Measurements from ENCODE around the gene TSPEAR. TPM values are rescaled to one million over a fixed set of nuclear protein-coding genes. Genes with fewer than 3 reads are reported as not detected.

Gene TSPEAR
- polyA plus RNA-seq, 1 donor, result 0.13 TPM

- DNase-seq (ENCODE audit: low read depth), result no peak
These were observed 161.7 kb downstream of the TSPEAR start for GRCh38 chr21:44549525-44550211.

GRCh38 chr21:44548922-44549321 is 162.4 kb downstream of the TSPEAR start:
- no peak for DNase-seq (ENCODE audit: low read depth)

GRCh38 chr21:44548381-44548780 is 163.0 kb downstream of the TSPEAR start:
- DNase-seq (ENCODE audit: low read depth), result no peak

GRCh38 chr21:44547656-44548331 is 163.6 kb downstream of the TSPEAR start:
- no peak for DNase-seq (ENCODE audit: low read depth)

- no peak for DNase-seq (ENCODE audit: low read depth)
These were observed 166.8 kb downstream of the TSPEAR start for GRCh38 chr21:44544566-44544965.

GRCh38 chr21:44542716-44543115 is 168.7 kb downstream of the TSPEAR start:
- no peak for DNase-seq (ENCODE audit: low read depth)

- no peak for DNase-seq (ENCODE audit: low read depth)
These were observed 170.6 kb downstream of the TSPEAR start for GRCh38 chr21:44540741-44541288.

GRCh38 chr21:44539991-44540666 is 171.2 kb downstream of the TSPEAR start, which contains the start of gene KRTAP10-1:
Gene KRTAP10-1 (minus strand): TSS chr21:44540195. CDS start chr21:44540150, 45 bp downstream.
- no peak for DNase-seq (ENCODE audit: low read depth)

GRCh38 chr21:44539046-44539445 is 172.3 kb downstream of the TSPEAR start:
- no peak for DNase-seq (ENCODE audit: low read depth)

- DNase-seq (ENCODE audit: low read depth), result no peak
These were observed 173.2 kb downstream of the TSPEAR start for GRCh38 chr21:44537930-44538911.

- DNase-seq (ENCODE audit: low read depth), result no peak
These were observed 175.4 kb downstream of the TSPEAR start for GRCh38 chr21:44535963-44536362.

GRCh38 chr21:44534688-44535087 is 176.7 kb downstream of the TSPEAR start:
- no peak for DNase-seq (ENCODE audit: low read depth)

- DNase-seq (ENCODE audit: low read depth), result no peak
These were observed 177.3 kb downstream of the TSPEAR start for GRCh38 chr21:44533891-44534627.

GRCh38 chr21:44533121-44533890 is 178.1 kb downstream of the TSPEAR start:
- DNase-seq (ENCODE audit: low read depth), result no peak

GRCh38 chr21:44532712-44533111 is 178.7 kb downstream of the TSPEAR start:
- no peak for DNase-seq (ENCODE audit: low read depth)

- DNase-seq (ENCODE audit: low read depth), result no peak
These were observed 179.5 kb downstream of the TSPEAR start for GRCh38 chr21:44531606-44532564.

- no peak for DNase-seq (ENCODE audit: low read depth)
These were observed 180.3 kb downstream of the TSPEAR start for GRCh38 chr21:44530903-44531605.
